K562 (cell line): Measurements from ENCODE around the gene ZSWIM2. TPM values are rescaled to one million over a fixed set of nuclear protein-coding genes. Genes with fewer than 3 reads are reported as not detected.

Experiments
- CEBPB ChIP-seq: fragments of 450-650 bp; IDR thresholded peaks from 2 replicates; pipeline ENCODE4 v1.6.1; 2016; ENCODE audit warnings: missing genetic modification characterization, missing compliant biosample characterization
- CEBPG ChIP-seq, 3 experiments: fragments of 200-800 bp in 1 of 3; sonication (Bioruptor generic) in 1 of 3; sonication (generic) in 1 of 3; formaldehyde crosslinking in 1 of 3; IDR thresholded peaks in 2 of 3; conservative IDR thresholded peaks in 1 of 3; 2 replicates each; pipeline versions ENCODE4 v1.6.1 to v1.8.0; 2016 to 2022; ENCODE audit warnings: missing compliant biosample characterization in 2 of 3, missing genetic modification characterization in 2 of 3, mild to moderate bottlenecking in 1 of 3, missing genetic modification reagents in 1 of 3
- RBM34 ChIP-seq: fragments of 200-400 bp; formaldehyde crosslinking; IDR thresholded peaks from 2 replicates; pipeline ENCODE4 v1.6.1; 2018; ENCODE audit warnings: low read length, borderline replicate concordance; ENCODE audit not compliant: insufficient read depth
- polyA plus RNA-seq, 8 experiments: library from polyadenylated mRNA; depleted of rRNA in 4 of 8; stranded (reverse) in 5 of 8; unstranded in 3 of 8; fragments of >200 nt; fragmentation: Nextera tagmentation in 2 of 8; fragmentation: Illumina TruSeq in 1 of 8; extraction: Ambion mirVana in 2 of 8; extraction: Trizol in 1 of 8; gene quantifications; 2 replicates each; pipeline versions ENCODE4 v1.2.1 to v1.2.3, GENCODE V29; 2011 to 2014; ENCODE audit warnings: inconsistent platforms in 1 of 8, missing spikeins in 1 of 8
- total RNA-seq, 7 experiments: library from RNA; depleted of rRNA in 6 of 7; stranded (reverse); fragments of >200 nt in 6 of 7; fragmentation: Illumina TruSeq in 2 of 7; extraction: Trizol in 2 of 7; gene quantifications; 2 replicates each; pipeline versions ENCODE4 v1.2.1 to v1.2.3, GENCODE V29; 2011 to 2021; ENCODE audit warnings: low replicate concordance in 1 of 7
- TF ChIP-seq, protein P1 (sequence below): fragments of 250-450 bp; sonication (Bioruptor Pico); IDR thresholded peaks from 2 replicates; pipeline ENCODE4 v1.4.0; 2020; ENCODE audit warnings: mild to moderate bottlenecking, moderate library complexity, borderline replicate concordance
- TF ChIP-seq, protein P2 (sequence below): fragments of 250-450 bp; sonication (Bioruptor Pico); IDR thresholded peaks from 2 replicates; pipeline ENCODE4 v1.5.0; 2021
- TF ChIP-seq, protein P3 (sequence below): fragments of 450-650 bp; IDR thresholded peaks from 2 replicates; pipeline ENCODE4 v1.6.1; 2016

The ZSWIM2 gene
- total and polyA plus RNA-seq, 9 of the 15 experiments (the other 6 are each of a cell fraction or from before 2014, with no cell fraction given) = not detected

DNA sequence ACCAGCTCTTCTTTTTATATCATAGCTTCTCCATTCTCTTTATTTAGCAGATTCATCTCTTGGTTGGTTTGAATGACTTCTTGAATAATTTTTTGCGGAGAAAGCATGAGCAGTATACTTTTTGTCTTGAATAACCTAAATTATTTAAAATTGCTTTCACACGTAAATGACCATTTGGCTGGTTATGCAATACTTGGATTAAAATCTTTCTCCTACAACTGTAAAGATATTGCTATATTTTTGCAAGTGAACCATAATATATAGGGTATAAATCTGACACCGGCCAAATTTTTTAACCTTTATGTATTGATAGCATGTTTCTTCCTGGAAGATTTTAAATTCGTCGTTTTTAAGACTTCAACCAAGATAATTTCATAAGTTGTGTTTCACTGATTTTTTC, 6.2 kb upstream of the ZSWIM2 start (continued):
- TF ChIP-seq, protein P1, sequence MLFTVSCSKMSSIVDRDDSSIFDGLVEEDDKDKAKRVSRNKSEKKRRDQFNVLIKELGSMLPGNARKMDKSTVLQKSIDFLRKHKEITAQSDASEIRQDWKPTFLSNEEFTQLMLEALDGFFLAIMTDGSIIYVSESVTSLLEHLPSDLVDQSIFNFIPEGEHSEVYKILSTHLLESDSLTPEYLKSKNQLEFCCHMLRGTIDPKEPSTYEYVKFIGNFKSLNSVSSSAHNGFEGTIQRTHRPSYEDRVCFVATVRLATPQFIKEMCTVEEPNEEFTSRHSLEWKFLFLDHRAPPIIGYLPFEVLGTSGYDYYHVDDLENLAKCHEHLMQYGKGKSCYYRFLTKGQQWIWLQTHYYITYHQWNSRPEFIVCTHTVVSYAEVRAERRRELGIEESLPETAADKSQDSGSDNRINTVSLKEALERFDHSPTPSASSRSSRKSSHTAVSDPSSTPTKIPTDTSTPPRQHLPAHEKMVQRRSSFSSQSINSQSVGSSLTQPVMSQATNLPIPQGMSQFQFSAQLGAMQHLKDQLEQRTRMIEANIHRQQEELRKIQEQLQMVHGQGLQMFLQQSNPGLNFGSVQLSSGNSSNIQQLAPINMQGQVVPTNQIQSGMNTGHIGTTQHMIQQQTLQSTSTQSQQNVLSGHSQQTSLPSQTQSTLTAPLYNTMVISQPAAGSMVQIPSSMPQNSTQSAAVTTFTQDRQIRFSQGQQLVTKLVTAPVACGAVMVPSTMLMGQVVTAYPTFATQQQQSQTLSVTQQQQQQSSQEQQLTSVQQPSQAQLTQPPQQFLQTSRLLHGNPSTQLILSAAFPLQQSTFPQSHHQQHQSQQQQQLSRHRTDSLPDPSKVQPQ (CRISPR knock-in tag) = no peak
- no peak for TF ChIP-seq RBM34
- TF ChIP-seq, protein P2, sequence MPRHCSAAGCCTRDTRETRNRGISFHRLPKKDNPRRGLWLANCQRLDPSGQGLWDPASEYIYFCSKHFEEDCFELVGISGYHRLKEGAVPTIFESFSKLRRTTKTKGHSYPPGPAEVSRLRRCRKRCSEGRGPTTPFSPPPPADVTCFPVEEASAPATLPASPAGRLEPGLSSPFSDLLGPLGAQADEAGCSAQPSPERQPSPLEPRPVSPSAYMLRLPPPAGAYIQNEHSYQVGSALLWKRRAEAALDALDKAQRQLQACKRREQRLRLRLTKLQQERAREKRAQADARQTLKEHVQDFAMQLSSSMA (CRISPR knock-in tag) = no peak
- TF ChIP-seq, protein P3, sequence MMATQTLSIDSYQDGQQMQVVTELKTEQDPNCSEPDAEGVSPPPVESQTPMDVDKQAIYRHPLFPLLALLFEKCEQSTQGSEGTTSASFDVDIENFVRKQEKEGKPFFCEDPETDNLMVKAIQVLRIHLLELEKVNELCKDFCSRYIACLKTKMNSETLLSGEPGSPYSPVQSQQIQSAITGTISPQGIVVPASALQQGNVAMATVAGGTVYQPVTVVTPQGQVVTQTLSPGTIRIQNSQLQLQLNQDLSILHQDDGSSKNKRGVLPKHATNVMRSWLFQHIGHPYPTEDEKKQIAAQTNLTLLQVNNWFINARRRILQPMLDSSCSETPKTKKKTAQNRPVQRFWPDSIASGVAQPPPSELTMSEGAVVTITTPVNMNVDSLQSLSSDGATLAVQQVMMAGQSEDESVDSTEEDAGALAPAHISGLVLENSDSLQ = no peak
- TF ChIP-seq CEBPG (CRISPR knock-in tag; IDR thresholded peaks at IDR 0.05) = no peak
- TF ChIP-seq CEBPG (tag; conservative IDR thresholded peaks at IDR 0.05 in 1 of 2, IDR thresholded peaks at IDR 0.05 in 1 of 2) = peak; percentile 35 to 69; a peak in 2 of 4 replicates
- TF ChIP-seq CEBPB (tag) = peak; percentile 57
